AG10803 (cell line): ENCODE results near the gene GGACT.

Source experiments
- DNase-seq: peaks from one replicate; pipeline ENCODE4 v3.0.0; 2010; ENCODE audit warnings: low read depth
- H3K4me3 ChIP-seq: 2 replicates; pipeline ENCODE4 v1.5.1; 2011; ENCODE audit warnings: mild to moderate bottlenecking, low read length, control low read depth
- TF ChIP-seq, protein P1 (sequence below): conservative IDR thresholded peaks from 2 replicates; pipeline ENCODE4 v1.5.1; 2011; ENCODE audit warnings: mild to moderate bottlenecking, low read length, control low read depth, inconsistent platforms

GGACT gene

DNA sequence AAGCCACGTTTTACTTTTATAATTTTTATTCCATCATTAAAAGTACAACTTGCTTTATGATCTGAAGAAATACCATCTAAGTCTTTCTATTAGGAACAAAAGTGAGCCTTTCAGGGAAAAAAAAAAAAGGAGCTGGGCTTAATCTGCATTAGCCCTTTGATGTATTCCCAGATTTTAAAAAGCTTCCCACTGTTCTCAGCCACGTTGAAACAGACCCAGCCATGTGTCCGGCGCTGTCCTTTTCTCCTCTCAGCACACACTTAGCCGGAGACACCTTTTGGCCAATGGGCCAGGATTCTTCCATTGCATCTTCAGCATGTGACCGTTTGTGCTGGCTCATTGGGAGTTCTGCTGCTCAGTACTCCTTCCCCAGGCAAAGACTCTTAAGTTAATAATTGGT, 105.5 kb downstream of the GGACT start:
- no peak overlapping the region for H3K4me3 ChIP-seq
- no peak for DNase-seq
- TF ChIP-seq, protein P1, sequence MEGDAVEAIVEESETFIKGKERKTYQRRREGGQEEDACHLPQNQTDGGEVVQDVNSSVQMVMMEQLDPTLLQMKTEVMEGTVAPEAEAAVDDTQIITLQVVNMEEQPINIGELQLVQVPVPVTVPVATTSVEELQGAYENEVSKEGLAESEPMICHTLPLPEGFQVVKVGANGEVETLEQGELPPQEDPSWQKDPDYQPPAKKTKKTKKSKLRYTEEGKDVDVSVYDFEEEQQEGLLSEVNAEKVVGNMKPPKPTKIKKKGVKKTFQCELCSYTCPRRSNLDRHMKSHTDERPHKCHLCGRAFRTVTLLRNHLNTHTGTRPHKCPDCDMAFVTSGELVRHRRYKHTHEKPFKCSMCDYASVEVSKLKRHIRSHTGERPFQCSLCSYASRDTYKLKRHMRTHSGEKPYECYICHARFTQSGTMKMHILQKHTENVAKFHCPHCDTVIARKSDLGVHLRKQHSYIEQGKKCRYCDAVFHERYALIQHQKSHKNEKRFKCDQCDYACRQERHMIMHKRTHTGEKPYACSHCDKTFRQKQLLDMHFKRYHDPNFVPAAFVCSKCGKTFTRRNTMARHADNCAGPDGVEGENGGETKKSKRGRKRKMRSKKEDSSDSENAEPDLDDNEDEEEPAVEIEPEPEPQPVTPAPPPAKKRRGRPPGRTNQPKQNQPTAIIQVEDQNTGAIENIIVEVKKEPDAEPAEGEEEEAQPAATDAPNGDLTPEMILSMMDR: no peak

DNA sequence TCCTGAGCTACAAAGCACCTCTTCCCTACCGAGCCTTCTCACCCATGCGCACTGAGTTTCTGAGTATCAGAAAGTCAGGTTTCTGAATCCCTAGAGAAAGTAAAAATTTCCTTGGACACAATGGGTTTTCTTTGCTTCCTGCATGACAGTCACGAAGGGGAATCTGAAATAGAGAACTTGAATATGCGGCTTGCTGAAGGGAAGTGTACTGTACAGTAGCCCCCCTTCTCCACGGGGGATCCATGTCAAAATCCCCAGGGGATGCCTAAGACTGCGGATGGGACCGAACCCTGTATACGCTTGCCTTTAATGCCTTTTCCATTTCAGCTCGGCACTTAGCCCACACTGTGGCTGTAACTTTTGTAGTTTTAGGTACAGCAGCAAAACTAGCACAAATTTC, 107.9 kb downstream of the GGACT start:
- no peak overlapping the region for H3K4me3 ChIP-seq
- DNase-seq: no peak
- TF ChIP-seq, protein P1: no peak
